Lower leg skin (tissue), 3 donors: Measurements from ENCODE around the gene ZFAND3.

ENCODE experiments used
- CTCF ChIP-seq, 3 donors: fragments of 450-650 bp; IDR thresholded peaks; one replicate each; pipeline ENCODE4 v1.5.1; 2016; ENCODE audit warnings: antibody characterized with exemption in 3 of 3, mild to moderate bottlenecking in 3 of 3, moderate library complexity in 2 of 3
- POLR2A ChIP-seq, 2 donors: fragments of 450-650 bp; IDR thresholded peaks; one replicate each; pipeline ENCODE4 v1.6.1; 2016 to 2017; ENCODE audit warnings: antibody characterized with exemption in 2 of 2, mild to moderate bottlenecking in 1 of 2, moderate library complexity in 1 of 2

DNA sequence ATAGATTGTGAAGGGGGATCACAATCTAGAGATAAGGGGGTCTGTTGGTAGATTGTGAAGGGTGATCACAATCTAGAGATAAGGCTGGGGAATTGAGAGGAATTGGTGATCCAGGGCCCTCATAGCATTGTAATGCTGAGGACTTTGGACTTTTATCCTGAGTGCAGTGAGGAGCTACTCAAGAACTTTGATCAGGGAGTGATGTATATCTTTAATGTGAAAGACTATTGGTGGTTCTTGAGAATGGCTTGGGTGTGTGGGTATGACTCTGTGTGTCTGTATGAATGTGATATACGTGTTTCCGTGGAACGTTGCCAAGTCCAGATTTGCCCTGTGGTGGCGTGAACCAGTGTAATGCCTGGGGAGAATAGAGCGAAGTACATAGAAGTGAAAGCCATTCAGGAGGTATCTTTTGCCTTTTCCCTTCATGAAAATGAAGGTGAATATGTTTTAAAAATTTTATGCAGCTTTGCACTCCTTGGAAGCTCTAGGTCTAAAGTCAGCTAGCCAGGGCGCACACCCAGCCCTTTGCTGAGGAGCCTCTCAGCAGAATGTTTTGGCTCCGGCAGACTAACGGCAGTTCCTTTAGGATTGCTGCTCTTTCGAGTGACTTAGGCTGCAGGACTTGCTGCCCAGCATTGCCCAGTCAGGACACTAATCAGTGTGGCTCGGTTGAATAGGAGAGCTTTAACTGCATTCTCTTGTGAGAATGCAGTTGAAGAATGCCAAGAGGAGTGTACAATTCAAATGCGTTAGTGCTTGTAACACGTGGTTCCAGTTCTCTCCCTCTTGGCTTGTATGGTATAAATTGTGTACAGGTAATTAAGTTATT lies 3.5 kb downstream of the ZFAND3 start:
- TF ChIP-seq POLR2A (IDR thresholded peaks at IDR 0.05) (no peak), CTCF (IDR thresholded peaks at IDR 0.05) (no peak)
